Measurements from ENCODE around the gene ATP1A1.

Gene ATP1A1

GRCh38 chr1:116371752-116372151 is 1.3 kb upstream of the ATP1A1 start:
- no peak for DNase-seq (ENCODE audit: insufficient read length, low spot score)
- no peak for FAIRE-seq
- TF ChIP-seq POLR2A (IDR thresholded peaks at IDR 0.05; ENCODE audit: low read depth, low read length), result no peak

DNA sequence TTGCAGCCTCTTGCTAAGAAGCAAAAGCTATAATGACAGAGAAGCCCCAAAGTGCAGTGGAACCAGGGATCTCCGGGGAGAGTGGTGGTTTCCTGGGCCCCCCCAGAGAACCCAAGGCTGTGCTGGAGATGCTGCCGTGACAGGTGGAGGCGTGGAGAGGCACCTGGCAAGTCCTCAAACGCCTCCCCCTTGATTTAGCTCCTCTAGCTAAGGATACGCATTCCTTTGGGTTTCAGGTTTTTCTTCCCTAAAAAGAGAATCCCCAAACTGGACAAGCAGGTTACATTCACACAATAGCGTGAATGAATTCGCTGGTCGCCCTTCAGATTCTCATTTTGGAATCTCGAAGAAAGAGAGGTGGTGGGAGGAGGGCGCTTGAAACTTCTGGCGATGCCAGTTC is 853 bp upstream of the ATP1A1 start:
- no peak for TF ChIP-seq POLR2A (IDR thresholded peaks at IDR 0.05; ENCODE audit: low read depth, low read length)
- no peak for DNase-seq (ENCODE audit: insufficient read length, low spot score)
- FAIRE-seq, result no peak

GRCh38 chr1:116373431-116374352 is 648 bp downstream of the ATP1A1 start:
- peak; percentile 50 for TF ChIP-seq POLR2A (IDR thresholded peaks at IDR 0.05; ENCODE audit: low read depth, low read length)
- no peak for FAIRE-seq
- peak; percentile 27 for DNase-seq (ENCODE audit: insufficient read length, low spot score)

DNA sequence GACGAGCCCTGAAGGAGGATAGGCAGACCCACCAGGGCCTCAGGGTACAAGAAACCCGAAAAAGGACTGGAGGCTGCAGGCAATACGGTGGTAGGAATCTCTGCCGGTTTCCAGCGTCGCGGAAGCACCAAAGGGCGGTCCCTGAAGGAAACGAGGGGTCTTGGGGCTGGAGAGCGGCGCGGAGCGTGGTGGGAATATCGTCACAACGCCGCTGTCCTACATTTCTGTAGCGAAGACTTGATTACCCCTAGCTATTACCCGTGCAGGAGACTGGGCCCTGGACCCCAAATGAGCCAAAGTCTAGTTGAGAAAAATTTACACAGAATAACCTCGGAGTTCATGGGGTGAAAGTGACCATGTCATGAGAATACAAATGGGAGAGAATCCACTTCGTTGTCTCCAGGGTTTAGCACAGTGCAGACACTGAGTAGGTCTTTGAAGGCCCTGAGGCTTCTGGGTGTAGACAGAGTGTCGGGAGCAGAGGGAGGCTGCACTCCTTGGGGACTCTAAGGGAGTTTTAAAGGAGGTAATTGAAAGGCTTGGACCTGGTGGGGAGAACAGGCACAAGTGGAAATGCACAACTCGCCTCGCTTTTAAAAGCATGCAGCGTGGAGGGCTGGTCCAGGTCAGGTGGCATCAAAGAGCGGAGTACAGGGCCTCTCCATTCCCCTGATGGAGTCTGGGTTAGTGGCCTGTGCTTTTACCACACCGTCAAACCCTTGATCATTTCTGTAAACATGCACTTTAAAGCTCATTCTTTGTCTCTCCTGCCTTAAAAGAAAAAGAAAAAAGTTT is 1.5 kb downstream of the ATP1A1 start:
- TF ChIP-seq POLR2A (IDR thresholded peaks at IDR 0.05; ENCODE audit: low read depth, low read length), result no peak
- DNase-seq (ENCODE audit: insufficient read length, low spot score) (no peak), FAIRE-seq (no peak)

DNA sequence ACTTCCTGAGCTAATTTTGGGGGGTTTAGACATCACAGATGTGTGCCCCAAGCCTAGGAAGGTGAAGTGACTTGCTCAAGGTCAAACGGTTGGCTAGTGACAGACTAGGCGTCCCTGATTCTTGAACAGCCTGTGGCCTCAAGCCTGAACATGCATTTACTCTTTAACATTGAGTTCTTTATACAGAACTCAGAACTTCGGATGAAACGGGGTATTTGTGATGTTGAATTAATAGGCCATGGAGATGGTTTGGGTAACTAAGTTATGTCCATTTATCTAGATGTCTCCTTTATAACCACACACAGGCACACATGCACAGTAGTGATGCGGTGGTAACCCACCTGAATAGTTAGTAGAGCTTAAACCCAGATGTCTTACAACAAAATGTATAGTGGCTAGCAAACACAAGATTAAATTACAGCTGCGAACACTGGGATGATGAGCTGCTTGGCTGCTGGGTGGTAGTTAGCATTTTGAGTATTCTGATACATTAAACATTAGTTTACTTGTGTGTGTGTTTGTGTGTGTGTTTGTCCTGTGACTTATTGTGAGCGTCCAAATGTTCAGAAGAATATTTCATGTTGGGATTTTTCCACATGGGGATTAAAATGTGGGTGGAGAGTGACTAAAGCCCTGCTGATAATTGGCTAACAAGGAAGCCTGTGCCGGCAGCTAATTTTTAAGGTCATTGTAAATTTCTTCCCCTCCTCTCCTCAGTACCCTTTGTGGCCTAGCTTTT is 2.3 kb downstream of the ATP1A1 start:
- TF ChIP-seq POLR2A (IDR thresholded peaks at IDR 0.05; ENCODE audit: low read depth, low read length), result no peak
- DNase-seq (ENCODE audit: insufficient read length, low spot score) (no peak), FAIRE-seq (no peak)

DNA sequence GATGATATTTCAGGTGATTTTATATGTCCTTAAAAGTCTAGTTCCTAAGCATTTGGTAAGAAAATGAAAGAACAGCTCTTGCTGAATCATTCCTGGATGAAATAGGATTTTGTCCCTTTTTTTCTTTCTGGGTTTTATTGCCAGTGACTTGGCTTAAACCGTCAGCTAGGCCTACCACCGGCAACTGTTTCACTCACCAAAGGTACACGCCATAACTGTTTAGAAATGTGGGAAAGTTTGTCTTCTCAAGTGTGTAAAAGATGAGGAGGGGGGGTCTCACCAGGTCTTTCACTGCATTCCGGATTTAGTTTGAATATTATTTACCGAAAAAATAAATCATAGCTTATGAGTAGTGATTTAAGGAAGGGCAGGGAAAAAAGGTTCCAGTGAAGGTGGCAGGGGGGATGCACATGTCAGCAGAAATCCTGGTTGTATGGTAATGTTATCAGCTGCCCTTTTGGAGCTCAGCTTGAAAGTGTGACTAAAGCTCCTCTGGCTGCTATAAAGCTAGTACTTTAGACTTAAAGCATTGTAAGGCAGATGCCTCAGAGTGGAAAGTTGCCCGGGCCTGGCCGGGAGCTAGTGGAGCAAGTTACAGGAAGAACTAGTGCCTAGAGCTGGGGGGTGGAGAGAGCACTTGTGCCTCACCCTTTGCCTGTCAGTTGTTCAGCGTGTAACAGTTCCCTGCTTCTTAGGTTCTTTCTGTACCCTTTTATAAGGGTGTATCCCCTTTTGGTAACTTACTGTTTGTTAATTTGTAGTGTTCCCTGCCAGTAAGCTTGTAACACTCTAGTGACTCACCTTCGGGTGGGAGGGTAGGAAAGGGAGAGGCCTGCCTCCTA is 3.1 kb downstream of the ATP1A1 start:
- FAIRE-seq (peak; percentile 80), DNase-seq (ENCODE audit: insufficient read length, low spot score) (peak; percentile 36)
- TF ChIP-seq POLR2A (IDR thresholded peaks at IDR 0.05; ENCODE audit: low read depth, low read length), result no peak

DNA sequence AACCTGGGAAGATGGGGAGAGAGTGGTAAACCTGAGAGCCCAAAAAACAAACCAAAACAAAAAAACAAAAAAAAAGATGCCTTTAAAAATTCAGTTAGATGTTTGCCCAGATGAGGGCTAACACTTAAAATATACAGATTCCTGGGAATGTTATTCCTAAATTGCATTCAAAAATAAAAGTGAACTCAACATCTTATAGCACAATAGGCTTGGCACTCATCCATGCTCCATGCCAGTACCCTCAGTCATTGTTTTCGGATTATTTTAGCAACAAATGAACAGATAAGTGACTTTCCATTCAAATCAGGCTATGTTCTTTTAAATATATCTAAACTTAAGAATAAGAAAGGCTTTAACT is 3.7 kb downstream of the ATP1A1 start:
- FAIRE-seq (no peak), DNase-seq (ENCODE audit: insufficient read length, low spot score) (no peak)
- no peak for TF ChIP-seq POLR2A (IDR thresholded peaks at IDR 0.05; ENCODE audit: low read depth, low read length)

DNA sequence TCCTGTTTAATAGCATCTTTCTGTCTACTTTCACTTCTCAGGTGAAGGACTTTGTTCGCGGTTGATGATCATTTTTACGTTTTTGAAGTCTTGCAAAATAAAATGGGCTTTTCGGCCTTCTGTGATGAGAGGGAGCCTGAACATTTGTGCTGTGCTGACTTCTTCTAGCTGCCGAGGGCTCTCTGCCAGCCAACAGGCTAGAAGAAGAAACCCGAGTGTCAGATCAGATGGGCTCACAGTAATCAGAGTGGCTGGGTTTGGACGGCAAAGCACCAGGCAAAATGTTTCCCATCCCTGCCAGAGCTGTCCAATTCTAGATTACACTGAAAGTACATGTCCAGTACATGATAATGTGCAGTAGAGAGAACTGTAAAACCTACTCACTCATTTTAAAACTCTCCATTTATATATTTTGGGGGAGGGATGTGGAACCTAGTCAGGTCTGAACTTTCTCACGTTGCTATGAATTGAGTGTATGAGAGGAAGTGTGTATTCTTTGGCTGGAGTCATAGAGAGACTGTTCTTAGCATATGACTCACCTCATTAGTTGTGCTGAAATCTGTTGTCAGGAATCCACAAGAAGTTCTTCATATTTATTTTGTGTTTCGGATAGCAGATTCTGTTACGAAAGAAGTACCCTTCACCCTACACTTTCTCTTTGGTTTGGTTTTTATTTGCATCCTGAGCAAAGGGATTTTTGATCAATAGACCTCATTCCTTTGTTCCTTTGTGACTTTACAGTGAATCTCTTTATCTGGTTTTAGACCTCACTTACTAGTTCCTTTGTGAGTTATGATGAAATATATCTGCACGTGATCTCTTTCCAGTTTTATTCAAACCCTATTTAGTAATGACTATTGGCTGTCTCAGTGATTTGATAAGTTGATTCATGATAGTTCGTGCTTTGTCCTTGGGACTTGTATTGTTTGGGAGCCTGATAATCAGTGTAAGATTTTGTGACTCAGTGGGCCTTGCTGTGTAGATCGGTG is 4.8 kb downstream of the ATP1A1 start:
- FAIRE-seq (peak; percentile 70), DNase-seq (ENCODE audit: insufficient read length, low spot score) (peak; percentile 44)
- no peak for TF ChIP-seq POLR2A (IDR thresholded peaks at IDR 0.05; ENCODE audit: low read depth, low read length)

GRCh38 chr1:116379057-116379630 is 6.1 kb downstream of the ATP1A1 start:
- no peak for TF ChIP-seq POLR2A (IDR thresholded peaks at IDR 0.05; ENCODE audit: low read depth, low read length)
- DNase-seq (ENCODE audit: insufficient read length, low spot score) (no peak), FAIRE-seq (no peak)

GRCh38 chr1:116379674-116380498 is 6.8 kb downstream of the ATP1A1 start:
- FAIRE-seq (no peak), DNase-seq (ENCODE audit: insufficient read length, low spot score) (no peak)
- no peak for TF ChIP-seq POLR2A (IDR thresholded peaks at IDR 0.05; ENCODE audit: low read depth, low read length)
